Forelimb muscle (tissue), 1 donor: Measurements from ENCODE around the gene C3. TPM values are rescaled to one million over a fixed set of nuclear protein-coding genes. Genes with fewer than 3 reads are reported as not detected.
"Not testable (repeated sequence)": the region's sequence is repeated elsewhere in the genome, so short reads cannot be mapped to it uniquely, and the experiment has no call there.

Experiments used
- DNase-seq: peaks from one replicate; pipeline ENCODE4 v3.0.0-alpha.2; 2013; ENCODE audit warnings: low read depth
- polyA plus RNA-seq: library from polyadenylated mRNA; unstranded; fragments of 120-200 nt; gene quantifications from one replicate; pipeline ENCODE4 v1.2.1, GENCODE V29; 2013; ENCODE audit not compliant: insufficient read length

Gene C3
- polyA plus RNA-seq, 1 donor = 3.4 TPM

- no peak for DNase-seq
Observed at GRCh38 chr19:6664916-6665315, 55.5 kb downstream of the C3 start.

- DNase-seq = no peak
Observed at GRCh38 chr19:6663236-6664201, 56.9 kb downstream of the C3 start.

GRCh38 chr19:6662702-6663101 lies 57.7 kb downstream of the C3 start:
- no peak for DNase-seq

- not testable (repeated sequence) for DNase-seq
Observed at GRCh38 chr19:6661509-6662244, 58.8 kb downstream of the C3 start.

GRCh38 chr19:6660930-6661329 lies 59.5 kb downstream of the C3 start:
- DNase-seq = no peak

GRCh38 chr19:6656390-6656789 lies 64.1 kb downstream of the C3 start:
- DNase-seq = not testable (repeated sequence)

GRCh38 chr19:6654347-6655310 lies 65.8 kb downstream of the C3 start:
- DNase-seq = no peak

GRCh38 chr19:6652805-6653094 lies 67.7 kb downstream of the C3 start:
- DNase-seq = no peak

GRCh38 chr19:6651965-6652804 lies 68.3 kb downstream of the C3 start:
- DNase-seq = no peak

- no peak for DNase-seq
Observed at GRCh38 chr19:6649185-6649584, 71.3 kb downstream of the C3 start.

- no peak for DNase-seq
Observed at GRCh38 chr19:6648141-6648715, 72.2 kb downstream of the C3 start.

GRCh38 chr19:6644796-6645195 lies 75.7 kb downstream of the C3 start:
- no peak for DNase-seq

GRCh38 chr19:6640333-6640732 lies 80.1 kb downstream of the C3 start:
- DNase-seq = not testable (repeated sequence)

GRCh38 chr19:6639439-6639838 lies 81.0 kb downstream of the C3 start:
- DNase-seq = no peak

GRCh38 chr19:6633456-6633813 lies 87.0 kb downstream of the C3 start:
- not testable (repeated sequence) for DNase-seq

- DNase-seq = not testable (repeated sequence)
Observed at GRCh38 chr19:6632747-6633455, 87.5 kb downstream of the C3 start.

- DNase-seq = no peak
Observed at GRCh38 chr19:6632002-6632621, 88.3 kb downstream of the C3 start.
